SU-DHL-6 (cell line): ENCODE data around the gene ZMYND8.

Experiments used
- CTCF ChIP-seq: fragments of 200-600 bp; sonication (generic); IDR thresholded peaks from one replicate; pipeline ENCODE4 v1.5.1; 2017; ENCODE audit warnings: antibody characterized with exemption, mild to moderate bottlenecking, low read length, moderate library complexity; ENCODE audit not compliant: insufficient read depth, poor library complexity, severe bottlenecking
- EZH2phosphoT487 ChIP-seq: fragments of 200-600 bp; sonication (generic), shearing (Covaris generic); conservative IDR thresholded peaks from 2 replicates; pipeline ENCODE4 v1.6.1; 2018; ENCODE audit warnings: mild to moderate bottlenecking, antibody characterized with exemption, low read length, moderate library complexity, mixed read lengths

- TF ChIP-seq CTCF, result no peak
- TF ChIP-seq EZH2phosphoT487, result no peak
Observed at GRCh38 chr20:47243532-47244305, 112.8 kb downstream of the ZMYND8 start.
